C4-2B (cell line): Measurements from ENCODE around the gene GABPB1.

Experiments
- H3K27ac ChIP-seq: fragments of 450-650 bp; 2 replicates; pipeline ENCODE4 v1.5.1; 2017
- ZFX ChIP-seq: fragments of 450-650 bp; IDR thresholded peaks from 2 replicates; pipeline ENCODE4 v1.6.1; 2017
- TF ChIP-seq, protein P1 (sequence below): fragments of 450-650 bp; conservative IDR thresholded peaks from 2 replicates; pipeline ENCODE4 v1.5.1; 2017; ENCODE audit warnings: mild to moderate bottlenecking

The GABPB1 gene

DNA sequence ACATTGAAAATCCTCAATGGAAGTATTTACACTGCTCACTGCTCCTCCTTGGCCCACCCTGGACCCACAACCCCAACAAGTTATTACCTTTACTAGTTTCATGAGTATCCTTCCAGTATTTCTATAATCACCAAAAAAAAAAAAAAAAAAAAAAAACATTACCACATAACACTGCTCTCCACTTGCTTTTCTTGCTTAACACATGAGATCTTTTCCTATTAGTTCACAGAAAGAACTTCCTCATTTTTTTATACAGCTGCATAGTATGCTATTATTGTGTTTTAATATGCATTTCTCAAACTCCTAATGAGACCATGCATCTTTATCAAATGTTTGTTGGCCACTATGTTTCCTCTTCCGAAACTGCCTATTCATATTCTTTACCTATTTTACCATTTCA, 14.6 kb downstream of the GABPB1 start:
- TF ChIP-seq, protein P1, sequence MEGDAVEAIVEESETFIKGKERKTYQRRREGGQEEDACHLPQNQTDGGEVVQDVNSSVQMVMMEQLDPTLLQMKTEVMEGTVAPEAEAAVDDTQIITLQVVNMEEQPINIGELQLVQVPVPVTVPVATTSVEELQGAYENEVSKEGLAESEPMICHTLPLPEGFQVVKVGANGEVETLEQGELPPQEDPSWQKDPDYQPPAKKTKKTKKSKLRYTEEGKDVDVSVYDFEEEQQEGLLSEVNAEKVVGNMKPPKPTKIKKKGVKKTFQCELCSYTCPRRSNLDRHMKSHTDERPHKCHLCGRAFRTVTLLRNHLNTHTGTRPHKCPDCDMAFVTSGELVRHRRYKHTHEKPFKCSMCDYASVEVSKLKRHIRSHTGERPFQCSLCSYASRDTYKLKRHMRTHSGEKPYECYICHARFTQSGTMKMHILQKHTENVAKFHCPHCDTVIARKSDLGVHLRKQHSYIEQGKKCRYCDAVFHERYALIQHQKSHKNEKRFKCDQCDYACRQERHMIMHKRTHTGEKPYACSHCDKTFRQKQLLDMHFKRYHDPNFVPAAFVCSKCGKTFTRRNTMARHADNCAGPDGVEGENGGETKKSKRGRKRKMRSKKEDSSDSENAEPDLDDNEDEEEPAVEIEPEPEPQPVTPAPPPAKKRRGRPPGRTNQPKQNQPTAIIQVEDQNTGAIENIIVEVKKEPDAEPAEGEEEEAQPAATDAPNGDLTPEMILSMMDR: no peak
- TF ChIP-seq ZFX: no peak
- no peak overlapping the region for H3K27ac ChIP-seq

DNA sequence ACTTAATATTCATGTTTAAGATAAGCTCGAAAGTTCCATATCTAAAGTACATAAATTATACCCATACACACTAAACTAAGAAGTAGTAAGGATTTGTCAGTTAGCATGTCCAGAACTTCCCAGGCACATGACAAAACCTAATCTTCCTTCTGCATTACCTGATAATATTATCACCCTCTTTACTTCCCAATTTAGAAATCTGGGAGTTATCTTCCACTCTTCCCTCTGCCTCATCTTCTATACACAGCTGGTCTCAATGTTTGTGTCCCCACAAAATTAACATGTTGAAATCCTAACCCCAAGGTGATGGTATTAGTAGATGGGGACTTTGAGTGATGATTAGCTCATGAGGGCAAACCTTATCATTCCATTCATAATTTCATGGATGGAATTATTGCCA, 15.3 kb downstream of the GABPB1 start:
- TF ChIP-seq, protein P1: no peak
- no peak for TF ChIP-seq ZFX
- H3K27ac ChIP-seq: no peak overlapping the region

DNA sequence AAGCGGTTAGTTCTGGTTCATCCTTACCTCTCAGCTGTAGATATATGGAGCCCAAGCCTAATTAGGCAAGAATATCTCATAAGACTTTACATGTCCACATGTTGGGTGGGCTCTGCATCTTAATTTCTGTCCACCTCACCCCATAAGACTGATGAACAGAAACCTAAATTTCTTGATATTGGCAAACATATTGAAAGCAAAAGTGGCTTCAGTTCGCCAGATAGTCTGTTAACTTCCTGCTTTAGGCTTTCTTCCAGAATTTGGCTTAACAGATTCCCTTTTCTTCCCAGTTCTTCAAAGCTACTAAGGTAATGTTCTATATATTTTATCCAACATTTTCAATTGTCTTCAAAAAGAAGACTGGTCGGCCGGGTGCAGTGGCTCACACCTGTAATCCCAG, 19.7 kb downstream of the GABPB1 start:
- TF ChIP-seq, protein P1: no peak
- TF ChIP-seq ZFX: no peak
- H3K27ac ChIP-seq: no peak overlapping the region

DNA sequence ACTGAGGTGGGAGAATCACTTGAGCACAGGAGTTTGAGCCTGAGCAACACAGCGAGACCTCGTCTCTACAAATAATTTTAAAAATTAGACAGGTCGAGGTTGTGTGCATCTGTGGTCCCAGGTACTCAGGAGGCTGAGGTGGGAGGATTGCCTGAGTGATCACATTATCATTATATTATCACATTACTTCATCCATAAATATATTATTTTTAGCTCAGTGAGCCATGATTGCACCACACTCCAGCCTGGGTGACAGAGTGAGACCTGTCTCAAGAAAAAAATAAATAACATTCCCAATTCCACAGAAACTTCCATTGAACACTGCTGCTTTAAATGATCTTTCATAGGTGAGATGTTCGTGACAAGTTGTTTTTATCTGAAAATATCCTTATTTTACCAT, 21.8 kb downstream of the GABPB1 start:
- H3K27ac ChIP-seq: no peak overlapping the region
- TF ChIP-seq ZFX: no peak
- TF ChIP-seq, protein P1: no peak

DNA sequence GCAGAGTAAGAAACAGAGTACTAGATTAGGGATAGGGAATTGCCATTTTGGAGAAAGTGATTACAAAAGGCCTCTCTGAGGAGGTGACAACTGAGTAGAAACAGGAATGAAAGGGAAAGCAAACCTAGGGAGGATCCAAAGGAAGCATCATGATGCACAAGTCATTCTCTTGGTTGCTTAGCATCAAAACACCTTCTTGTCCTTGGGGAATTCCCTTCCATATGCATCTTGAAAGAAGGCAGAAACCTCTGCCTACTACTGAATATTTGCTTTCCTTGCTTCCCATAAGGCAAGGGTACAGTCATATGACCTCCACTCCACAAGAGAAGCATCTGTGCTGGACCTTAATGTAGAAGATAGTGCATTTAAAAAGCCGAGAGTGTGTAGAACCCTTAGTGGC, 24.1 kb downstream of the GABPB1 start:
- no peak overlapping the region for H3K27ac ChIP-seq
- no peak for TF ChIP-seq ZFX
- TF ChIP-seq, protein P1: no peak

DNA sequence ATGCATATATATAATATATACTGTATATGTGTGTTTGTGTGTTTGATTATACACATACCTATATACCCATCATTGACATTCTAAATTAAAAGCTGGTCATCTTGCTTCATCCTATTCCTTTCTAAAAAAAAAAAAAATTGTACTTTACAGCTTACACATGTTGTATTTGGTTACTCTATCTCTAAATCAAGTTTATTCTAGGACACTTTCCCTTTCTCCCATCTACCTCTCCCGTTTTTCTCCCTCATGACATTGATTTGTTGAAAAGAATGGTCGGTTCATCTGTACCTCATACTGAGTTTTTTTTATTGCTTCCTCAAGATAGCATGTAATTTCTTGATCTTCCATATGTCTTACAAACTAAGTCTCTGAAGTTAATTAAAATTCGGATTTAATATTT, 26.9 kb downstream of the GABPB1 start:
- TF ChIP-seq ZFX: no peak
- TF ChIP-seq, protein P1: no peak
- H3K27ac ChIP-seq: no peak overlapping the region

DNA sequence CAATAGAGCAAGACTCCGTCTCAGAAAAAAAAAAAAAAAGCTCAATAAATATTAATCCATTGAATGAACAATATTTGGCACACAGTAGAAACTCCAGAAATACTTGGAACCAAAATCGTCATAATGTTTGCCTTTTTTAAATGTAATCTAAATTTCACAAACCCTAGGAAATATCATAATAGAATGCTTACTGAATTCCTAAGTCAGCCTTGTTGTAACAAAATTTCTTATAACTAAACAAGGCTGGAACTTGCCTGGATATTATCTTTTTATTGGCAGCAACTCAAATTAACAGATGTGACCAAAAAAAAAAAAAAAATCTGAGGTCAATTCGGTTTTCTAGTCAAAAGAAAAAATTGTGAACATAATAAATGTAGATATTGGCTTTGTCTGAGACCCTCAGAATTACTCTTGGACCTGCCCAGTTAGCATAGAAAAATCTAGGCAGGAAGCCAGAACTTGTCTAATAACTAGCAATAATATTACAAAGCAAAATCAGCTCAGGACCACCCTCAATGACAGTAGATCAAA, 33.3 kb downstream of the GABPB1 start:
- TF ChIP-seq, protein P1: no peak
- TF ChIP-seq ZFX: no peak
- H3K27ac ChIP-seq: no peak overlapping the region
